Endothelial cell of umbilical vein (primary cell): ENCODE results near the gene CD300LG. TPM values are rescaled to one million over a fixed set of nuclear protein-coding genes. Genes with fewer than 3 reads are reported as not detected.

ENCODE experiments used
- BruUV-seq: library from RNA; stranded (reverse); fragments of 400-500 nt; replicated peaks from 2 replicates; lab custom pipeline; 2021; lab: Mats Ljungman, UMichigan
- CTCF ChIA-PET: fragments of 300-600, 350-600 bp; sonication (Branson Sonifier 250); formaldehyde crosslinking; loops from one replicate; lab custom pipeline; 2021; ENCODE audit warnings: antibody characterized with exemption, inconsistent platforms; lab: Charles Lee
- POLR2A ChIA-PET: fragments of 300-600, 350-600 bp; sonication (Branson Sonifier 250); formaldehyde crosslinking; loops from one replicate; lab custom pipeline; 2021; ENCODE audit warnings: antibody characterized with exemption, inconsistent platforms; lab: Charles Lee
- DNase-seq: peaks from one replicate; pipeline ENCODE4 v3.0.0-alpha.2; 2011; ENCODE audit warnings: low read depth, low spot score
- FAIRE-seq: peaks from 2 replicates; lab custom pipeline; 2011; peaks lifted over from hg19 to GRCh38; lab: Jason Lieb, UNC
- H2AFZ ChIP-seq: 2 replicates; pipeline ENCODE4 v1.6.0; 2012; ENCODE audit warnings: low read depth, low read length, control low read depth, inconsistent platforms
- H3K27ac ChIP-seq: 2 replicates; pipeline ENCODE4 v1.5.1; 2011; ENCODE audit warnings: low read depth, mild to moderate bottlenecking, control low read depth, low read length, moderate library complexity; ENCODE audit not compliant: insufficient read depth
- H3K27me3 ChIP-seq, 2 experiments: 2 replicates each; pipeline versions ENCODE4 v1.6.0 to v1.6.1; 2011; ENCODE audit warnings: low read length in 2 of 2, mixed read lengths in 1 of 2; ENCODE audit not compliant: control insufficient read depth in 2 of 2, insufficient read depth in 2 of 2
- H3K36me3 ChIP-seq, 2 experiments: 2 replicates in 1 of 2; 3 replicates in 1 of 2; pipeline ENCODE4 v1.5.1; 2011; ENCODE audit warnings: low read length in 2 of 2, mild to moderate bottlenecking in 1 of 2, moderate library complexity in 1 of 2; ENCODE audit not compliant: control insufficient read depth in 2 of 2, insufficient read depth in 2 of 2; ENCODE audit errors: extremely low read depth in 1 of 2
- H3K4me1 ChIP-seq: 3 replicates; pipeline ENCODE4 v1.5.1; 2011; ENCODE audit warnings: mild to moderate bottlenecking, low read length; ENCODE audit not compliant: control insufficient read depth, insufficient read depth; ENCODE audit errors: extremely low read depth
- H3K4me2 ChIP-seq: 2 replicates; pipeline ENCODE4 v1.6.1; 2011; ENCODE audit warnings: low read length, control low read depth, mixed read lengths; ENCODE audit not compliant: insufficient read depth
- H3K4me3 ChIP-seq, 3 experiments: fragments of 200-600 bp in 1 of 3; sonication (generic), shearing (Covaris generic) in 1 of 3; replicated peaks in 1 of 3; 2 replicates each; pipeline ENCODE4 v1.5.1; 2011 to 2016; ENCODE audit warnings: control low read depth in 3 of 3, low read length in 3 of 3, mild to moderate bottlenecking in 2 of 3, inconsistent platforms in 1 of 3, low read depth in 1 of 3, moderate library complexity in 1 of 3; ENCODE audit not compliant: insufficient read depth in 1 of 3
- H3K79me2 ChIP-seq: 2 replicates; pipeline ENCODE4 v1.6.0; 2012; ENCODE audit warnings: low read length, inconsistent platforms; ENCODE audit not compliant: control insufficient read depth, insufficient read depth
- H3K9ac ChIP-seq: replicated peaks from 2 replicates; pipeline ENCODE3; 2011; ENCODE audit warnings: low read length, control low read depth; ENCODE audit not compliant: insufficient read depth; ENCODE audit errors: extremely low read depth
- H3K9me1 ChIP-seq: replicated peaks from 3 replicates; pipeline ENCODE4 v1.6.0; 2011; ENCODE audit warnings: mild to moderate bottlenecking, low read length; ENCODE audit not compliant: control insufficient read depth, insufficient read depth; ENCODE audit errors: extremely low read depth
- H3K9me3 ChIP-seq: replicated peaks from 2 replicates; pipeline ENCODE4 v1.5.1; 2012; ENCODE audit warnings: low read length, inconsistent platforms; ENCODE audit not compliant: control insufficient read depth, insufficient read depth
- H4K20me1 ChIP-seq: replicated peaks from 2 replicates; pipeline ENCODE3; 2011; ENCODE audit warnings: mild to moderate bottlenecking, low read length; ENCODE audit not compliant: control insufficient read depth, insufficient read depth; ENCODE audit errors: extremely low read depth
- POLR2AphosphoS5 ChIP-seq: IDR thresholded peaks from 2 replicates; pipeline ENCODE4 v1.6.1; 2012; ENCODE audit warnings: low read depth, mild to moderate bottlenecking, control low read depth, low read length, moderate library complexity; ENCODE audit not compliant: insufficient read depth
- dilution Hi-C: fragments of 300-500 bp; cut with MboI; formaldehyde crosslinking; loops from one replicate; pipeline ENCODE4 v1.15.0; 2019; ENCODE audit warnings: low sequenced_read_pairs; ENCODE audit not compliant: extremely low pct_ligation_motif_present
- intact Hi-C: fragments of 100-400 bp; cut with micrococcal nuclease; formaldehyde crosslinking; loops from one replicate; pipeline ENCODE4 v1.10.0; 2022
- polyA plus RNA-seq, 4 experiments: library from polyadenylated mRNA; depleted of rRNA in 3 of 4; stranded (reverse) in 3 of 4; unstranded in 1 of 4; fragments of >200 nt; gene quantifications; 2 replicates each; pipeline versions ENCODE4 v1.2.1 to v1.2.3, GENCODE V29; 2011 to 2012; ENCODE audit warnings: missing spikeins in 1 of 4
- total RNA-seq: library from RNA; stranded (reverse); gene quantifications from 2 replicates; pipeline ENCODE4 v1.2.3, GENCODE V29; 2021
- TF ChIP-seq, protein P1 (sequence below), 2 donors: IDR thresholded peaks; 1 replicate in 1 of 2; 2 replicates in 1 of 2; pipeline ENCODE4 v1.5.1; 2011; ENCODE audit warnings: low read length in 2 of 2, mild to moderate bottlenecking in 2 of 2, moderate library complexity in 2 of 2, control low read depth in 1 of 2, inconsistent platforms in 1 of 2, low read depth in 1 of 2; ENCODE audit not compliant: insufficient read depth in 1 of 2; ENCODE audit errors: extremely low read depth in 1 of 2

Gene CD300LG
- total and polyA plus RNA-seq, 2 donors (not counting 3 experiments of a cell fraction or from before 2014, with no cell fraction given) = not detected

- no peak for FAIRE-seq
- Histone ChIP-seq H3K9ac (no peak overlapping the region), H3K4me1 (peaks cover 3% of the 10 kb centered on the region), H3K36me3 (no peaks in the 10 kb centered on the region), H3K79me2 (no peaks in the 10 kb centered on the region), H2AFZ (peak overlapping the region; percentile 64), H3K4me2 (peak overlapping the region; percentile 54), H4K20me1 (no peaks in the 10 kb centered on the region), H3K9me1 (no peaks in the 10 kb centered on the region), H3K27me3 (peaks cover 12 to 13% of the 10 kb centered on the region in 2 experiments), H3K27ac (no peak overlapping the region), H3K9me3 (no peaks in the 10 kb centered on the region), H3K4me3 (peak overlapping the region in 2 of 3 experiments; percentile 20 to 26)
- no peak for DNase-seq
- intact Hi-C loops (no loop called here), dilution Hi-C loops (no loop called here)
- no peak for TF ChIP-seq POLR2AphosphoS5
- TF ChIP-seq, protein P1, sequence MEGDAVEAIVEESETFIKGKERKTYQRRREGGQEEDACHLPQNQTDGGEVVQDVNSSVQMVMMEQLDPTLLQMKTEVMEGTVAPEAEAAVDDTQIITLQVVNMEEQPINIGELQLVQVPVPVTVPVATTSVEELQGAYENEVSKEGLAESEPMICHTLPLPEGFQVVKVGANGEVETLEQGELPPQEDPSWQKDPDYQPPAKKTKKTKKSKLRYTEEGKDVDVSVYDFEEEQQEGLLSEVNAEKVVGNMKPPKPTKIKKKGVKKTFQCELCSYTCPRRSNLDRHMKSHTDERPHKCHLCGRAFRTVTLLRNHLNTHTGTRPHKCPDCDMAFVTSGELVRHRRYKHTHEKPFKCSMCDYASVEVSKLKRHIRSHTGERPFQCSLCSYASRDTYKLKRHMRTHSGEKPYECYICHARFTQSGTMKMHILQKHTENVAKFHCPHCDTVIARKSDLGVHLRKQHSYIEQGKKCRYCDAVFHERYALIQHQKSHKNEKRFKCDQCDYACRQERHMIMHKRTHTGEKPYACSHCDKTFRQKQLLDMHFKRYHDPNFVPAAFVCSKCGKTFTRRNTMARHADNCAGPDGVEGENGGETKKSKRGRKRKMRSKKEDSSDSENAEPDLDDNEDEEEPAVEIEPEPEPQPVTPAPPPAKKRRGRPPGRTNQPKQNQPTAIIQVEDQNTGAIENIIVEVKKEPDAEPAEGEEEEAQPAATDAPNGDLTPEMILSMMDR (IDR thresholded peaks at IDR 0.05; ENCODE audit: extremely low read depth in 1 of 2, insufficient read depth in 1 of 2, low read depth in 1 of 2, low read length in 2 of 2) = no peak
- ChIA-PET POLR2A (no interaction called here), CTCF (interaction anchor here (2.3 to 4.0 kb wide), 2 partner anchors 8 to 22 kb away, joined by 12 to 37 read pairs; no protein-coding TSS in a partner anchor)
- no TSS peak for BruUV-seq
These were observed 54.1 kb downstream of the CD300LG start for GRCh38 chr17:43900858-43901754.
